ENCODE data around the gene DLX5. TPM values are rescaled to one million over a fixed set of nuclear protein-coding genes. Genes with fewer than 3 reads are reported as not detected.

Gene DLX5
- polyA plus RNA-seq, 1 donor = 0.35 TPM

- DNase-seq = no peak
These were observed 34.7 kb downstream of the DLX5 start for GRCh38 chr7:96989859-96990317.

GRCh38 chr7:96989241-96989858, 35.3 kb downstream of the DLX5 start:
- no peak for DNase-seq

GRCh38 chr7:96987719-96988118, 36.9 kb downstream of the DLX5 start:
- DNase-seq = no peak

- no peak for DNase-seq
These were observed 37.7 kb downstream of the DLX5 start for GRCh38 chr7:96986901-96987300.

- DNase-seq = no peak
These were observed 38.6 kb downstream of the DLX5 start for GRCh38 chr7:96985992-96986391.

- DNase-seq = no peak
These were observed 42.0 kb downstream of the DLX5 start for GRCh38 chr7:96982586-96982985.

GRCh38 chr7:96979551-96980276, 44.9 kb downstream of the DLX5 start:
- no peak for DNase-seq

- DNase-seq = no peak
These were observed 47.2 kb downstream of the DLX5 start for GRCh38 chr7:96977445-96977844.

- no peak for DNase-seq
These were observed 48.5 kb downstream of the DLX5 start for GRCh38 chr7:96976106-96976505.

- DNase-seq = no peak
These were observed 50.6 kb downstream of the DLX5 start for GRCh38 chr7:96973986-96974385.

GRCh38 chr7:96970739-96971138, 53.9 kb downstream of the DLX5 start:
- no peak for DNase-seq

Other genes with a start within 250 kb of the DLX5 start
- not detected for gene DLX6, start 19.3 kb downstream of the DLX5 start, polyA plus RNA-seq (ENCODE audit: insufficient read length)
- 25.4 TPM for gene SDHAF3, start 92.9 kb upstream of the DLX5 start, polyA plus RNA-seq (ENCODE audit: insufficient read length)

All from hindlimb muscle (tissue), 1 donor.